NB4 (cell line): ENCODE results near the gene IL20.
"Not testable (repeated sequence)": the region's sequence is repeated elsewhere in the genome, so short reads cannot be mapped to it uniquely, and the experiment has no call there.

Experiments used
- DNase-seq: peaks from one replicate; pipeline ENCODE4 v3.0.0; 2010; ENCODE audit warnings: low read depth
- H3K4me3 ChIP-seq: one replicate; pipeline ENCODE4 v1.5.1; 2011; ENCODE audit warnings: mild to moderate bottlenecking, low read depth, low read length, moderate library complexity
- MAX ChIP-seq: IDR thresholded peaks from 2 replicates; pipeline ENCODE4 v1.6.1; 2011; ENCODE audit warnings: low read depth, low read length
- MYC ChIP-seq: IDR thresholded peaks from 2 replicates; pipeline ENCODE4 v1.6.1; 2011; ENCODE audit warnings: low read depth, low read length
- POLR2A ChIP-seq: IDR thresholded peaks from 2 replicates; pipeline ENCODE4 v1.6.1; 2011; ENCODE audit warnings: mild to moderate bottlenecking; ENCODE audit not compliant: insufficient read length; ENCODE audit errors: extremely low read depth
- TF ChIP-seq, protein P1 (sequence below): IDR thresholded peaks from one replicate; pipeline ENCODE4 v1.5.1; 2012; ENCODE audit warnings: low read depth, low read length

The IL20 gene

GRCh38 chr1:206851341-206852010, 13.9 kb upstream of the IL20 start:
- H3K4me3 ChIP-seq: no peak overlapping the region
- DNase-seq: no peak
- no peak for TF ChIP-seq MAX
- TF ChIP-seq POLR2A: no peak
- TF ChIP-seq, protein P1, sequence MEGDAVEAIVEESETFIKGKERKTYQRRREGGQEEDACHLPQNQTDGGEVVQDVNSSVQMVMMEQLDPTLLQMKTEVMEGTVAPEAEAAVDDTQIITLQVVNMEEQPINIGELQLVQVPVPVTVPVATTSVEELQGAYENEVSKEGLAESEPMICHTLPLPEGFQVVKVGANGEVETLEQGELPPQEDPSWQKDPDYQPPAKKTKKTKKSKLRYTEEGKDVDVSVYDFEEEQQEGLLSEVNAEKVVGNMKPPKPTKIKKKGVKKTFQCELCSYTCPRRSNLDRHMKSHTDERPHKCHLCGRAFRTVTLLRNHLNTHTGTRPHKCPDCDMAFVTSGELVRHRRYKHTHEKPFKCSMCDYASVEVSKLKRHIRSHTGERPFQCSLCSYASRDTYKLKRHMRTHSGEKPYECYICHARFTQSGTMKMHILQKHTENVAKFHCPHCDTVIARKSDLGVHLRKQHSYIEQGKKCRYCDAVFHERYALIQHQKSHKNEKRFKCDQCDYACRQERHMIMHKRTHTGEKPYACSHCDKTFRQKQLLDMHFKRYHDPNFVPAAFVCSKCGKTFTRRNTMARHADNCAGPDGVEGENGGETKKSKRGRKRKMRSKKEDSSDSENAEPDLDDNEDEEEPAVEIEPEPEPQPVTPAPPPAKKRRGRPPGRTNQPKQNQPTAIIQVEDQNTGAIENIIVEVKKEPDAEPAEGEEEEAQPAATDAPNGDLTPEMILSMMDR: no peak
- no peak for TF ChIP-seq MYC

DNA sequence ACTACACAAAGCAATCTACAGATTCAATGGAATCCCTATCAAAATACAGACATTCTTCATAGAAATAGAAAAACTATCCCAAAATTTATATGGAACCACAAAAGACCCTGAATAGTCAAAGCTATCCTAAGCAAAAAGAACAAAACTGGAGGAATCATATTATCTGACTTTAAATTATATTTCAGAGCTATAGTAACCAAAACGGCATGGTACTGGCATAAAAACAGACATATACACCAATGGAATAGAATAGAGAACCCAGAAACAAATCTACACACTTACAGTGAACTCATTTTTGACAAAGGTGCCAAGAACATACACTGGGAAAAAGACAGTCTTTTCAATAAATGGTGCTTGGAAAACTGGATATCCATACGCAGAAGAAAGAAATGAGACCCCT, 12.8 kb upstream of the IL20 start:
- not testable (repeated sequence) for H3K4me3 ChIP-seq, DNase-seq

- not testable (repeated sequence) for DNase-seq, H3K4me3 ChIP-seq
Measured at GRCh38 chr1:206853696-206854095, 11.7 kb upstream of the IL20 start.

GRCh38 chr1:206854401-206855129, 10.9 kb upstream of the IL20 start:
- H3K4me3 ChIP-seq: no peak overlapping the region
- no peak for DNase-seq
- TF ChIP-seq MYC (no peak), MAX (no peak), POLR2A (no peak)
- TF ChIP-seq, protein P1: no peak

DNA sequence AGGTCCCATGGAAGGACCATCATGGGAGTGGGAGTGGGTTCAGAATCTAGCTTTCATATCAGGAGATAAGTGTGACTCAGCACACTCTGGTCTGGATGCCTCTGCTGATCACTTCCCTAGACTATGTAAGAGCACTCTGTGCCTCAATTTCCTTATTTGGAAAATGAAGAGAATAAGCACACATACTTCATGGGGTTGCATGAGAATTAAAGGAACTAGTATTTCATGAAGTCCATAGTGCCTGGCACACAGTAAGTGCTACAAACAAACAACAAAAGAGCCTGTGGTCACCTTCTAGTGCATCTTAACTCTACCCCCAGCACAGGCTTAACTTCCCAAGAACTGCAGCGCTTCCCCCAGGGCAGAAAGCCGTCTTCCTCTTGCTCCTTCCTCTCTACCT, 9.6 kb upstream of the IL20 start:
- no peak overlapping the region for H3K4me3 ChIP-seq
- no peak for TF ChIP-seq POLR2A
- TF ChIP-seq MYC: no peak
- TF ChIP-seq MAX: no peak
- TF ChIP-seq, protein P1: no peak
- no peak for DNase-seq

DNA sequence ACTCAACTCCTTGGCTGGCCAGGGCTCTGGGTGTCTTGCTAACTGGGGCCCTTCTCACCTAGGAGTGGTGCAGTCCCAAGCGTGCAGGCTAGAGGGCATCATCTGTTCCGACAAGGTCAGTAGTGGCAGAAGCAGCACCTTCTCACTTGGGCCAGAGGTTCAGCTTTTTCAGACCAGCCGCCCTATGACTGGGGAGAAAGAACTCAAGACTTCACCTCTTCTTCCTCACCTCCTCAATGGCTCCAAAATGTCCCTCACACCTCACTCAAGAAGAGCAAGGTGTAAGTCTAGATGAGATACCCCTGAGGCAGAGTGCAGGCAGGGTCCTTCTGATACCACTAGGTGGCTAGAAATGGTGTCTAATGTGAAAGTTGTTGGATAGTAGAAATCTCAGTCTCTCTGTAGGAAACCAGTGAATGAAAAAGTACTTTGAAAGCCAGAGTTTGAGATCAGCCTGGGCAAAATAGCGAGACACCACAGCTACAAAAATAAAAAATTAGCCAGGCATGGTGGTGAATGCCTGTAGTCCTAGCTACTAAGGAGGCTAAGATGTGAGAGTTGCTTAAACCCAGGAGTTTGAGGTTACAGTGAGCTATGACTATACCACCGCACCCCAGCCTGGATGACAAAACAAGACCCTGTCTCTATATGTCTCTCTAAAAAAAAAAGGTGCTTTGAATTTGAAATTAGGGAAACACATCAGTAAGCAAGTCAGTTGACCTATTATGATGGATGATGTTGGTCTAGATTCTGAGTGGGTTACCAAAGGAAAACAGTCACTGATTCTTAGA, 8.6 kb upstream of the IL20 start:
- no peak for DNase-seq

More for the DNA sequence above, 8.6 kb upstream of the IL20 start:
- TF ChIP-seq MAX (no peak), POLR2A (no peak), MYC (no peak)
- TF ChIP-seq, protein P1: no peak
- no peak overlapping the region for H3K4me3 ChIP-seq
